Esophagus squamous epithelium (tissue), 5 donors: ENCODE results near the gene TIGAR. TPM values are rescaled to one million over a fixed set of nuclear protein-coding genes. Genes with fewer than 3 reads are reported as not detected.

Source experiments
- DNase-seq: peaks from one replicate; lab custom pipeline; 2025; lab: John Stamatoyannopoulos, UW
- H3K27ac ChIP-seq, 4 donors: fragments of 200-600 bp; sonication (generic); one replicate each; pipeline ENCODE4 v1.5.1; 2016 to 2019; ENCODE audit warnings: mild to moderate bottlenecking in 1 of 4
- H3K27me3 ChIP-seq, 4 donors: fragments of 200-600 bp; sonication (generic); 1 replicate in 3 of 4; 2 replicates in 1 of 4; pipeline versions ENCODE4 v1.5.1 to v1.6.0; 2017 to 2021; ENCODE audit warnings: antibody characterized with exemption in 1 of 4
- H3K36me3 ChIP-seq, 3 donors: fragments of 200-600 bp; sonication (generic); one replicate each; pipeline ENCODE4 v1.5.1; 2016 to 2019
- H3K4me1 ChIP-seq, 3 donors: fragments of 200-600 bp; sonication (generic); one replicate each; pipeline ENCODE4 v1.5.1; 2017 to 2019
- H3K4me3 ChIP-seq, 4 donors: fragments of 200-600 bp; sonication (generic); 1 replicate in 3 of 4; 2 replicates in 1 of 4; pipeline ENCODE4 v1.5.1; 2016 to 2019; ENCODE audit warnings: mild to moderate bottlenecking in 2 of 4, moderate library complexity in 1 of 4
- H3K9me3 ChIP-seq, 3 donors: fragments of 200-600 bp; sonication (generic); one replicate each; pipeline ENCODE4 v1.5.1; 2016 to 2019
- POLR2A ChIP-seq, 4 donors: fragments of 450-650 bp; IDR thresholded peaks; one replicate each; pipeline ENCODE4 v1.6.1; 2017; ENCODE audit warnings: antibody characterized with exemption in 4 of 4, mild to moderate bottlenecking in 4 of 4, moderate library complexity in 3 of 4
- WGBS, 2 donors: methylation state at CpG; one replicate each; pipeline ENCODE4 v1.1.5; 2018; 5-methylcytosine and 5-hydroxymethylcytosine counted together
- intact Hi-C: fragments of 100-400 bp; cut with DNase I; formaldehyde crosslinking; loops from one replicate; pipeline ENCODE4 v1.15.0; 2022
- total RNA-seq, 4 donors: library from RNA; depleted of rRNA; stranded (reverse); fragments of >200 nt; gene quantifications; one replicate each; pipeline ENCODE4 v1.1.0, GENCODE V29; 2016
- TF ChIP-seq, protein P1 (sequence below), 6 experiments: fragments of 450-650 bp in 4 of 6; fragments of 200-600 bp in 2 of 6; sonication (generic) in 2 of 6; IDR thresholded peaks; one replicate each; pipeline ENCODE4 v1.5.1; 2016 to 2019; ENCODE audit warnings: antibody characterized with exemption in 6 of 6, mild to moderate bottlenecking in 4 of 6, moderate library complexity in 4 of 6
- donor health status: DM: yes; HTN: yes; CAD: no.

TIGAR gene
- total RNA-seq, 4 donors from 2014 or later: 5.1 to 8.1 (median 5.9) TPM

GRCh38 chr12:4286771-4287317, 34.2 kb upstream of the TIGAR start:
- intact Hi-C loops: no loop called here
- Histone ChIP-seq H3K27ac (peak overlapping the region in 3 of 4 donors; percentile 3 to 80 (median 7)), H3K36me3 (peaks cover 0 to 85% (median 23%) of the 10 kb centered on the region in 3 donors), H3K27me3 (no peaks in the 10 kb centered on the region), H3K9me3 (no peaks in the 10 kb centered on the region), H3K4me3 (no peak overlapping the region), H3K4me1 (peaks cover 5 to 71% (median 19%) of the 10 kb centered on the region in 3 donors)
- no peak for DNase-seq
- TF ChIP-seq, protein P1, sequence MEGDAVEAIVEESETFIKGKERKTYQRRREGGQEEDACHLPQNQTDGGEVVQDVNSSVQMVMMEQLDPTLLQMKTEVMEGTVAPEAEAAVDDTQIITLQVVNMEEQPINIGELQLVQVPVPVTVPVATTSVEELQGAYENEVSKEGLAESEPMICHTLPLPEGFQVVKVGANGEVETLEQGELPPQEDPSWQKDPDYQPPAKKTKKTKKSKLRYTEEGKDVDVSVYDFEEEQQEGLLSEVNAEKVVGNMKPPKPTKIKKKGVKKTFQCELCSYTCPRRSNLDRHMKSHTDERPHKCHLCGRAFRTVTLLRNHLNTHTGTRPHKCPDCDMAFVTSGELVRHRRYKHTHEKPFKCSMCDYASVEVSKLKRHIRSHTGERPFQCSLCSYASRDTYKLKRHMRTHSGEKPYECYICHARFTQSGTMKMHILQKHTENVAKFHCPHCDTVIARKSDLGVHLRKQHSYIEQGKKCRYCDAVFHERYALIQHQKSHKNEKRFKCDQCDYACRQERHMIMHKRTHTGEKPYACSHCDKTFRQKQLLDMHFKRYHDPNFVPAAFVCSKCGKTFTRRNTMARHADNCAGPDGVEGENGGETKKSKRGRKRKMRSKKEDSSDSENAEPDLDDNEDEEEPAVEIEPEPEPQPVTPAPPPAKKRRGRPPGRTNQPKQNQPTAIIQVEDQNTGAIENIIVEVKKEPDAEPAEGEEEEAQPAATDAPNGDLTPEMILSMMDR (IDR thresholded peaks at IDR 0.05): no peak
- TF ChIP-seq POLR2A (IDR thresholded peaks at IDR 0.05): no peak
- WGBS, 2 donors: 66 to 72% methylated on average over 12 of the region's 14 CpGs

GRCh38 chr12:4287325-4288211, 33.4 kb upstream of the TIGAR start:
- Histone ChIP-seq H3K4me3 (no peak overlapping the region), H3K27me3 (no peaks in the 10 kb centered on the region), H3K9me3 (no peaks in the 10 kb centered on the region), H3K36me3 (peaks cover 0 to 78% (median 19%) of the 10 kb centered on the region in 3 donors), H3K4me1 (peaks cover 5 to 71% (median 23%) of the 10 kb centered on the region in 3 donors), H3K27ac (peak overlapping the region in 3 of 4 donors; percentile 3 to 80 (median 7))
- DNase-seq: no peak
- intact Hi-C loops: no loop called here
- 58 to 61% methylated on average over 15 to 16 of the region's 18 CpGs for WGBS, 2 donors
- TF ChIP-seq, protein P1 (IDR thresholded peaks at IDR 0.05): no peak
- TF ChIP-seq POLR2A (IDR thresholded peaks at IDR 0.05): no peak

GRCh38 chr12:4288296-4289131, 32.5 kb upstream of the TIGAR start:
- Histone ChIP-seq H3K9me3 (no peaks in the 10 kb centered on the region), H3K4me3 (peak overlapping the region in 1 of 4 donors; percentile 34), H3K27ac (peak overlapping the region; percentile 54 to 80 (median 75)), H3K4me1 (peaks cover 5 to 75% (median 30%) of the 10 kb centered on the region in 3 donors), H3K36me3 (peaks cover 0 to 68% (median 17%) of the 10 kb centered on the region in 3 donors), H3K27me3 (no peaks in the 10 kb centered on the region)
- DNase-seq: no peak
- TF ChIP-seq, protein P1 (IDR thresholded peaks at IDR 0.05): no peak
- TF ChIP-seq POLR2A (IDR thresholded peaks at IDR 0.05): no peak
- intact Hi-C loops: no loop called here
- WGBS, 2 donors: 69 to 81% methylated on average over 14 to 18 of the region's 20 CpGs

GRCh38 chr12:4289231-4289878, 31.7 kb upstream of the TIGAR start:
- peaks cover 0 to 64% (median 16%) of the 10 kb centered on the region in 3 donors for H3K36me3 ChIP-seq
- no peaks in the 10 kb centered on the region for H3K9me3 ChIP-seq
- peaks cover 5 to 78% (median 34%) of the 10 kb centered on the region in 3 donors for H3K4me1 ChIP-seq
- H3K27me3 ChIP-seq: no peaks in the 10 kb centered on the region
- intact Hi-C loops: no loop called here
- no peak for DNase-seq
- peak overlapping the region; percentile 54 to 80 (median 75) for H3K27ac ChIP-seq
- peak overlapping the region in 1 of 4 donors; percentile 34 for H3K4me3 ChIP-seq
- TF ChIP-seq, protein P1 (IDR thresholded peaks at IDR 0.05): no peak
- peak in 1 of 4 donors; percentile 21 for TF ChIP-seq POLR2A (IDR thresholded peaks at IDR 0.05)
- WGBS, 2 donors: 57 to 63% methylated on average over 15 to 20 of the region's 20 CpGs
